ENCODE data around the gene PHF13. TPM values are rescaled to one million over a fixed set of nuclear protein-coding genes. Genes with fewer than 3 reads are reported as not detected.
A peak's percentile ranks its signal among the peaks of the same experiment; 100 is the strongest.

The PHF13 gene
- 22.2 TPM for total RNA-seq

- DNase-seq, result peak; percentile 99
These were observed at the start of gene PHF13 for GRCh38 chr1:6613361-6614018. Gene PHF13, plus strand, starts transcription at chr1:6613731. Its CDS starts 336 bp downstream, at chr1:6614067.

DNA sequence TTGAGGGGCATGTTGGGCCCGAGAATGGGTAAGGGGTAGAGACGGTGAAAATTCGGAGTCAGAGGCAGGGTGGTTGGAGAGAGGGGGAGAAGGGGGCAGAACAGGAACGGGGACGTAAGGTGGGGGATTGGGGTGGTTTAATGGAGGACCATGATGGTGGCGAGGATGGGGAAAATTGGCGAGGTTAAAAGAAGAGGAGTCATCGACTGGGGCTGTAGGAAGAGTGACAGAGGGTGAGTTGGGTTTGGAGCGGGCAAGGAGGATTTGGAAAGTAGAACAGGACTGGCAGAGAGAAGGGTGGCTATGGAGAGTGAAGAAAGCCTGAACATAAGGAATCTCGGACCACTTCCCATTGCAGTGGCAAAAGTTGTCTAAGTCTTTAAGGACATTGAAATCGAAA, 44.5 kb upstream of the PHF13 start:
- DNase-seq, result no peak

DNA sequence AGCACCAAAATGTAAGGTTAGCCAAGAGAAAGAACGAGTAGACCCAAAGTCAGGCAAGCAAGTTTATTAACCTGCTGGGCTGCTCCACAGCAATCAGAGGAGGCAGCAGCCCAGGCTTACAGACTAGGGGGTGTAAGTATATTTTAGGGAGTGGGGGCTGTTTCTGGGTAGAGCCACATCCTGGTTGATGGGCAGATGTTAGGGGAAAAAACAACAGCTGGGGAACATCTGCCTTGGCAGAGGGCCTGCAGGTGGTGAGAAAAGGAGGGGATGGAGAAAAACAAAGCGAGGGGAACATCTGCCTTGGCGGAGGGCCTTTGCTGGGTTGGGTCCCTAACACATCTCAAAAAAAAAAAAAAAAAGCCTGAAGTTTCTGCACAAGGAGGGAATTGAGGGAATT, 43.4 kb upstream of the PHF13 start:
- peak; percentile 54 for DNase-seq

GRCh38 chr1:6570987-6571386, 42.5 kb upstream of the PHF13 start:
- DNase-seq, result no peak

- DNase-seq, result no peak
These were observed 40.7 kb upstream of the PHF13 start for GRCh38 chr1:6572653-6573383.

- no peak for DNase-seq
These were observed 39.4 kb upstream of the PHF13 start for GRCh38 chr1:6574025-6574620.

DNA sequence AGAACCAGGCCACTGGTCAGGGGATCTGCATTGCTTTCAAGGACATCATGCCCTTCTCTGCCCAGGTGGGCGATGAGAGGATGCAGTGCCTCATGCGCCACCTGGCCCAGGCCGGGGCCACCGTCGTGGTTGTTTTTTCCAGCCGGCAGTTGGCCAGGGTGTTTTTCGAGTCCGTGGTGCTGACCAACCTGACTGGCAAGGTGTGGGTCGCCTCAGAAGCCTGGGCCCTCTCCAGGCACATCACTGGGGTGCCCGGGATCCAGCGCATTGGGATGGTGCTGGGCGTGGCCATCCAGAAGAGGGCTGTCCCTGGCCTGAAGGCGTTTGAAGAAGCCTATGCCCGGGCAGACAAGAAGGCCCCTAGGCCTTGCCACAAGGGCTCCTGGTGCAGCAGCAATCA, 38.7 kb upstream of the PHF13 start:
- DNase-seq, result no peak

DNA sequence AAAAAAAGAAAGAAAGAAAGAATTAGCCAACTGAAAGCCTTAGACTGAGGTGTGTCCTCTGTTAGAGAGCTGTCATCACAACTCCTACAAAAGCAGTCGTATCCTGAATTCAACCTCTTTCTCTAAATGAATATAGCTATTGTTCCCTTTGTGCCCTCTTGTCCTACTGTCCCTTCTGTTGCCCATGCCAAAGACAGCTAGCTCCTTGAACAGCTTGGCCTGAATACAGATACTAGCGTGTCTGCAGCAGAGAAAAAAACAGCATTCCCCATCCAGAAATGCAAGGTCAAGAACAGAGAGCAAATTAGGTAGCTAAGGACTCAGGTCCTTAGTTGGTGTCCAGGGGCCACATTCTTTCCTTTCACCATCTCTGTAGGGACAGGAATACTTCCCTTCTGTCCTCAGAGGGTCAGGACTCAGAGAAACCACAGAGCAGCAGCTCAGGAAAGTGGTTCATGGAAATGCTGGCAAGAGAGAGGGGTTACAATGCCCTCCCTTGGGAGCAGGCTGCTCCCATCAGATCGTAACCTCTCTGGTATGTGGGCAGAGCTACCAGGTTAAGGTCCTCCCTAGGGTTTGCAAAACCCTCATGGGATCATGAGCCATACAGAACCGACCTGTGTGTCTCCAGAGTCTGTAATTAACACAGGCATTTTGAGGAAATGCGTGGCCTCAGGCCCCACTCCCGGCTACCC, 35.6 kb upstream of the PHF13 start:
- DNase-seq, result no peak

DNA sequence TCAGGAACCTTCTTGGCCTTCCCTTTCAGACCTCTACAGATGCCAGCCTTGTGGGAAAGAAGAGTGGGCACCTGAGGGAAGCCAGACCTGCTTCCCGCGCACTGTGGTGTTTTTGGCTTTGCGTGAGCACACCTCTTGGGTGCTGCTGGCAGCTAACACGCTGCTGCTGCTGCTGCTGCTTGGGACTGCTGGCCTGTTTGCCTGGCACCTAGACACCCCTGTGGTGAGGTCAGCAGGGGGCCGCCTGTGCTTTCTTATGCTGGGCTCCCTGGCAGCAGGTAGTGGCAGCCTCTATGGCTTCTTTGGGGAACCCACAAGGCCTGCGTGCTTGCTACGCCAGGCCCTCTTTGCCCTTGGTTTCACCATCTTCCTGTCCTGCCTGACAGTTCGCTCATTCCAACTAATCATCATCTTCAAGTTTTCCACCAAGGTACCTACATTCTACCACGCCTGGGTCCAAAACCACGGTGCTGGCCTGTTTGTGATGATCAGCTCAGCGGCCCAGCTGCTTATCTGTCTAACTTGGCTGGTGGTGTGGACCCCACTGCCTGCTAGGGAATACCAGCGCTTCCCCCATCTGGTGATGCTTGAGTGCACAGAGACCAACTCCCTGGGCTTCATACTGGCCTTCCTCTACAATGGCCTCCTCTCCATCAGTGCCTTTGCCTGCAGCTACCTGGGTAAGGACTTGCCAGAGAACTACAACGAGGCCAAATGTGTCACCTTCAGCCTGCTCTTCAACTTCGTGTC, 34.7 kb upstream of the PHF13 start:
- DNase-seq, result no peak

DNA sequence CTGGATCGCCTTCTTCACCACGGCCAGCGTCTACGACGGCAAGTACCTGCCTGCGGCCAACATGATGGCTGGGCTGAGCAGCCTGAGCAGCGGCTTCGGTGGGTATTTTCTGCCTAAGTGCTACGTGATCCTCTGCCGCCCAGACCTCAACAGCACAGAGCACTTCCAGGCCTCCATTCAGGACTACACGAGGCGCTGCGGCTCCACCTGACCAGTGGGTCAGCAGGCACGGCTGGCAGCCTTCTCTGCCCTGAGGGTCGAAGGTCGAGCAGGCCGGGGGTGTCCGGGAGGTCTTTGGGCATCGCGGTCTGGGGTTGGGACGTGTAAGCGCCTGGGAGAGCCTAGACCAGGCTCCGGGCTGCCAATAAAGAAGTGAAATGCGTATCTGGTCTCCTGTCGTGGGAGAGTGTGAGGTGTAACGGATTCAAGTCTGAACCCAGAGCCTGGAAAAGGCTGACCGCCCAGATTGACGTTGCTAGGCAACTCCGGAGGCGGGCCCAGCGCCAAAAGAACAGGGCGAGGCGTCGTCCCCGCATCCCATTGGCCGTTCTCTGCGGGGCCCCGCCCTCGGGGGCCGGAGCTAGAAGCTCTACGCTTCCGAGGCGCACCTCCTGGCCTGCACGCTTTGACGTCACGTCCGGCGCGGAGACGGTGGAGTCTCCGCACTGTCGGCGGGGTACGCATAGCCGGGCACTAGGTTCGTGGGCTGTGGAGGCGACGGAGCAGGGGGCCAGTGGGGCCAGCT, 34.0 kb upstream of the PHF13 start, which contains the start of gene ZBTB48:
Gene ZBTB48 (plus strand): TSS at position 621 of the 745 bp plus-strand sequence. CDS start 616 bp downstream, outside the sequence.
- DNase-seq, result peak; percentile 100

GRCh38 chr1:6580119-6580592, 33.4 kb upstream of the PHF13 start:
- no peak for DNase-seq

GRCh38 chr1:6580593-6581409, 32.7 kb upstream of the PHF13 start:
- DNase-seq, result no peak

DNA sequence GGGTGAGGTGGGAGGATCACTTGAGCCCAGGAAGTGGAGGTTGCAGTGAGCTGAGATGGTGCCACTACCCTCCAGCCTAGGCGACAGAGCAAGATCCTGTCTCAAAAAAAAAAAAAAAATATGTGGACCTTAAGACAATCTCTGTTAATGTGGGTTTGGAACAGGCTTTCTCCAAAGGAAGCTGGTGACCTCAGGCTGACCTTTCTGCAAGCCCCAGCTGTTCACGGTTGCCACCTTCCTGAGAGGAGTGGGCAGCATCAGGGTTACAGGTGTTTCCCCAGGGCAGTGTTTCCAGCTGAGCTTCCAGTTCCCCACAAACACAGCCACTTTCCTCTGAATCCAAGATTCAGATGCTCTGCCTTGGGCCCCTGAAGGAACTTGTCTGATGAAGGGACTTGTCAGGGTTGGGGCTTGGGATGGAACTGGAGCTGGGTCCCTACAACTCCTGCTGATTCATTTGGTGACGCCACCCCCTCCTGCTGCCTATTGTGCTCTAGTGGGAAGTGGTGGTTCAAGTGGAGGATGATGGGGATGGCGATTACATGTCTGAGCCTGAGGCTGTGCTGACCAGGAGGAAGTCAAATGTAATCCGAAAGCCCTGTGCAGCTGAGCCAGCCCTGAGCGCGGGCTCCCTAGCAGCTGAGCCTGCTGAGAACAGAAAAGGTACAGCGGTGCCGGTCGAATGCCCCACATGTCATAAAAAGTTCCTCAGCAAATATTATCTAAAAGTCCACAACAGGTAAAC, 31.8 kb upstream of the PHF13 start:
- no peak for DNase-seq

DNA sequence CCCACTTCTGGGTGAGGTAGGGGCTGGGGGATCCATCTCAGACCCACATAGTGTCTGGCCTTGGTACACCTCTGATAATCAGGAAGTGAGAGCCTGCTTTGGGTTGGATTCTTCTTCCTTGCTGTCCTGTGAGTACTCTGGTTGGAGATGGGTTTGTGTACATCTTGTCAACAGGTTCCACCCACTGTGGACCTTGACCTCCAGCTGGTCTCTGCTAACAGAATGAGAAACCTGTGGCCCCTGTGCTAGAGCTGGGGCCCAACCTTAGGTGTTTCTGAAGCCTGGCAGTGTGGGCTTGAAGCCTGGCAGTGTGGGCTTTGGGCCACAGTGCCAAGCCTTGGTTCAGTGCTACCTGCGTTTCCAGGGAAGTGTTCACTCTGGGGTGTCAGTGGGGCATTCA, 31.2 kb upstream of the PHF13 start:
- no peak for DNase-seq

DNA sequence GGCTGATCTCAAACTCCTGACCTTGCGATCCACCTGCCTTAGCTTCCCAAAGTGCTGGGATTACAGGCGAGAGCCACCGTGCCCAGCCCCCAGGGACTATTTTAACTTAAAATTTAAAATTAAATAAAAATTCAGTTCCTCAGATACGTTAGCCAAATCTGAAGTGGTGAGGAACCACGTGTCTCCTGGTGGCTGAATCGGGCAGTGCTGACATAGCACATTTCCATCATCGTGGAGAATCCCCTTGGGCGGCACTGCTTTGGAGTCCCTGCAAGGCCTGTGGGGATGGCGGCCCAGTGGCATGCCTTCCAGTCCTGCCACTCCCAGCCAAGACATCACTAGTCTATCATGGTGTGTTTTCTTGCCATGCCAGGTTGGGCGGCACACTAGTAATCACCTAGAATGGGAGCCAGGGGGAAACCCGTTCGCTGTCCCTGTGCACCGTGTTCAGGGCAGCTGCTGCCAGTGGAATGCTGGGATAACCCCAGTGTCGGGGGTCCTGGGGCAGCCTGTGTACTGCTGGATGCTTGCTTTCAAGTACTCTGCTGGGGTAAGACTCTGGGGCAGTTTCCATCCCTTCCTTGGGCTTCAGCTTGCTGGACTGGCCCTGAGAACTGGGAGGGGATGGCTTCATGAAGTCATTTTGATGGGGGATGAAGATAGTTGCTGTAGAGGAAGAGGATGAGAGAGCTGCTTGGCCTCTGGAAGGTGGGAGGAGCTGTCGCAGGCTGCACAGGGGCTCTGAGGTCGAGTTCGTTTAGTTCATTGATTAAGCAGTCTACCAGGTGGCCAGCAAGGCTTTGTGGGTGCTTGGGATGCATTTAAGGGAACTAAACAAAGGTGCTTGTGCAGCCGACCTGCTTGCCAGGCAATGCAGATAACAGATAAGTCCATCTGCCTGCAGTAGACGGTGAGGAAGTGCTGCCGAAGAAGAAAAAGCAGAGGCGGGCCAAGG, 29.1 kb upstream of the PHF13 start:
- no peak for DNase-seq

DNA sequence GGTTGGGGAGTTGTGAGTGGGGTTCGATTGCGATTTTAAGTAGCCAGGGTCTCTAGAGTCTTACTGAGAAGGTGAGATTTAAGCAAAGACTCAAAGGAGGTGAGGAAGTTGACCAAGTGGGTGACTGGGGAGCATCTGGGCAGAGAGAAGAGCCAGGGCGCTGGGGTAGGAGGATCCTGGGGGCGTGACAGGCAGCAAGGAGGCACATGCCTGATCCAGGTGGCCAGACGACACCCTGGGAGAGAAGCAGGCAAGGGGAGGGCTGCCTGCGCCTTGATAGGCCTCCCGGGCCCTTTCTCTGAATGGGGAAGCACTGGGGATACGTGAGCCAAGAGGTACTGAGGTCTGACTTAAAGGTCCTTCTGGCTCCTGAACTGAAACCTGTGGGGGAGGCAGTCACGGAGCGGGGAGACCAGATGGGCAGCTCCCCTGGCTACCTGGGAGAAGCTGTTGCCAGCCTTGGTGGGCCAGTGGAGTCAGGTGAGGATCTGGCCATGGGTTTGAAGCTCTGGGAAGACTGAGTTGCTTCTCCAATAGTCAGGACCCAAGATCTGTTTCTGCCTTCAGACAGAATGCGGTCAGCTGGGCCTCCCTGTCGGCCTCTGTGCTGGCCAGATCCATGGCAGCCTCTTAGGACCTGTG, 28.3 kb upstream of the PHF13 start:
- DNase-seq, result no peak

DNA sequence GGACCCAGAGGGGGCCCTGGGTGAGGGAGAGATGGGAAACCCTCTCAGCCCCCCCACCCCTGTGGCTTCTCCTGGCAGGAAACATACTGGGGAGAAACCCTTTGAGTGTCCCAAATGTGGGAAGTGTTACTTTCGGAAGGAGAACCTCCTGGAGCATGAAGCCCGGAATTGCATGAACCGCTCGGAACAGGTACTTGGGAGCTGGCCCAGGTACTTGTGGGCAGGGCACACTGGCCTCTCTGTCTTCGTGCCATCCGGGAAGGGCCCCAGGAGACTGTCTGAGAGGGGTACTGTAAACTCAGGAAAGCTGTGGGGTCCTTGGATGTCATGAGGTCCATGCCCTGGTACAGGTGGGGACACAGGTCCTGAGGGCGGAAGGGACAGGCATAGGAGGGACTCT, 27.7 kb upstream of the PHF13 start:
- DNase-seq, result no peak

DNA sequence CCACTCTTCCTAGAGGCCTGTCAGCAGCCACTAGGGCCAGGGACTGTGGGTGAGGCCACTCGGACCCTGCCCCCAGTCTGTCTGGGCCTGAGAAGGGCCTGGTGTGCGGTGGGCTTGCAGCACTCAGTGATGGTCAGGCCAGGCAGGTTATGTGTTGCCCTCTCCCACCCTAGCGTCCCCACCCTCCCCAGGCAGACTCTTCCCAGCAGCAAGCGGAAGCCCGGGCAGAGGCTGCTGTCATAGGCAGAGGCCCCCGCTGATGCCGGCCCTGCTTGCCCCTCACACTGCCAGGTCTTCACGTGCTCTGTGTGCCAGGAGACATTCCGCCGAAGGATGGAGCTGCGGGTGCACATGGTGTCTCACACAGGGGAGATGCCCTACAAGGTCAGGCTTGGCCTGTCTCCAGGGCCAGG, 27.1 kb upstream of the PHF13 start:
- DNase-seq, result no peak

Measured in tongue (tissue), 2 donors.